Adrenal gland (tissue), 12 donors: ENCODE data around the gene RTL10. TPM values are rescaled to one million over a fixed set of nuclear protein-coding genes. Genes with fewer than 3 reads are reported as not detected.

ENCODE experiments used
- DNase-seq, 7 donors: peaks; one replicate each; pipeline ENCODE4 v3.0.0-alpha.2; 2019 to 2020
- H3K27ac ChIP-seq, 5 donors: fragments of 200-600 bp; sonication (generic) in 4 of 5; 1 replicate in 3 of 5; 2 replicates in 2 of 5; pipeline versions ENCODE4 v1.5.1 to v1.8.0; 2016 to 2020; ENCODE audit warnings: mild to moderate bottlenecking in 1 of 5
- H3K27me3 ChIP-seq: fragments of 200-600 bp; 2 replicates; pipeline ENCODE4 v1.8.0; 2021
- H3K36me3 ChIP-seq, 2 donors: fragments of 200-600 bp; replicated peaks in 1 of 2; 1 replicate in 1 of 2; 2 replicates in 1 of 2; pipeline versions ENCODE4 v1.5.1 to v1.8.0; 2018 to 2022
- H3K4me1 ChIP-seq, 2 donors: fragments of 200-600 bp; replicated peaks in 1 of 2; 1 replicate in 1 of 2; 2 replicates in 1 of 2; pipeline versions ENCODE4 v1.5.1 to v1.8.0; 2018 to 2021
- H3K4me3 ChIP-seq, 4 donors: fragments of 200-600 bp; sonication (generic) in 3 of 4; one replicate each; pipeline ENCODE4 v1.5.1; 2016 to 2018
- H3K9me3 ChIP-seq, 3 donors: fragments of 200-600 bp; sonication (generic) in 1 of 3; replicated peaks in 1 of 3; 1 replicate in 2 of 3; 2 replicates in 1 of 3; pipeline versions ENCODE4 v1.5.1 to v1.8.0; 2016 to 2021
- POLR2A ChIP-seq, 2 donors: fragments of 450-650 bp; IDR thresholded peaks; one replicate each; pipeline ENCODE4 v1.6.1; 2017; ENCODE audit warnings: antibody characterized with exemption in 2 of 2, mild to moderate bottlenecking in 2 of 2, moderate library complexity in 1 of 2
- WGBS, 4 donors: extraction: QIAGEN DNeasy Blood & Tissue Kit in 2 of 4; methylation state at CpG; one replicate each; pipeline versions ENCODE4 v1.1.5 to v1.1.7; 2013 to 2017; 5-methylcytosine and 5-hydroxymethylcytosine counted together
- intact Hi-C, 2 donors: fragments of 100-400 bp; cut with DNase I; formaldehyde crosslinking; loops; one replicate each; pipeline versions ENCODE4 v1.14.1 to v1.15.0; 2022 to 2023
- polyA plus RNA-seq, 3 donors: library from polyadenylated mRNA; stranded (reverse); fragments of 200-250 nt in 2 of 3; fragments of 350-450 nt in 1 of 3; fragmentation: Illumina TruSeq in 1 of 3; extraction: RNeasy Lipid Tissue Mini Kit (QIAGEN cat#74804) in 1 of 3; gene quantifications; one replicate each; pipeline ENCODE4 v1.2.3, GENCODE V29; 2013 to 2014
- total RNA-seq, 9 donors: library from RNA; depleted of rRNA in 4 of 9; stranded (reverse); fragments of >200 nt in 4 of 9; fragments of 120-200 nt in 1 of 9; fragmentation: NEBNext Ultra II Directional in 1 of 9; extraction: Animal tissue kit (Norgen Biotek cat#: 25700) in 1 of 9; gene quantifications; one replicate each; pipeline versions ENCODE4 v1.1.0 to v1.2.4, GENCODE V29; 2013 to 2023
- TF ChIP-seq, protein P1 (sequence below), 6 experiments: fragments of 450-650 bp in 4 of 6; fragments of 200-600 bp in 2 of 6; sonication (generic) in 1 of 6; IDR thresholded peaks; 1 replicate in 5 of 6; 2 replicates in 1 of 6; pipeline versions ENCODE4 v1.5.1 to v1.8.0; 2016 to 2021; ENCODE audit warnings: antibody characterized with exemption in 6 of 6, mild to moderate bottlenecking in 2 of 6, moderate library complexity in 1 of 6
- donor health status: healthy with polysubstance abuse.
- donor health status: Bipolar disorder and iron deficiency.
- donor health status: DM: yes; HTN: yes; CAD: no.
- donor health status: DM: no; HTN: no; CAD: no.
- donor health status: DM: no; HTN: no; CAD: no.
- donor health status: DM: yes; HTN: yes; CAD: no.

The RTL10 gene
- total and polyA plus RNA-seq, 12 donors: 5.5 to 17.5 (median 11.7) TPM

DNA sequence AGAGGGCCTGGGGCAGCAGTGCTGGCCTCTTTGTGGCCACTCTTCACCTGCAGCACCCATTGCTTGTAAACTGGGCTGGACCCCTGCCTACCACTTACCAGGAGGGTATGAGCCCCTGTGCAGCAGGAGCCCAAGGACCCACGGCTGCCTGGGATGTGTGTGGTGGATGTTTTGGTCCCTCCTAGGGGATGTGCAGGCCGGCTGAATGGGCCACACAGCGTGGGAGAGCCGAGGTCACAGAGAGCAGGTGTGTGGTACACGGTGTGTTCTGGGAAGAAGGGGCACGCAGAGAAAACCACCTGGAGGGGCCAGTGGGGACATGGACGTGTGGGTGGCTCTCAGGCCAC is 19.3 kb upstream of the RTL10 start:
- intact Hi-C loops: no loop called here
- TF ChIP-seq, protein P1, sequence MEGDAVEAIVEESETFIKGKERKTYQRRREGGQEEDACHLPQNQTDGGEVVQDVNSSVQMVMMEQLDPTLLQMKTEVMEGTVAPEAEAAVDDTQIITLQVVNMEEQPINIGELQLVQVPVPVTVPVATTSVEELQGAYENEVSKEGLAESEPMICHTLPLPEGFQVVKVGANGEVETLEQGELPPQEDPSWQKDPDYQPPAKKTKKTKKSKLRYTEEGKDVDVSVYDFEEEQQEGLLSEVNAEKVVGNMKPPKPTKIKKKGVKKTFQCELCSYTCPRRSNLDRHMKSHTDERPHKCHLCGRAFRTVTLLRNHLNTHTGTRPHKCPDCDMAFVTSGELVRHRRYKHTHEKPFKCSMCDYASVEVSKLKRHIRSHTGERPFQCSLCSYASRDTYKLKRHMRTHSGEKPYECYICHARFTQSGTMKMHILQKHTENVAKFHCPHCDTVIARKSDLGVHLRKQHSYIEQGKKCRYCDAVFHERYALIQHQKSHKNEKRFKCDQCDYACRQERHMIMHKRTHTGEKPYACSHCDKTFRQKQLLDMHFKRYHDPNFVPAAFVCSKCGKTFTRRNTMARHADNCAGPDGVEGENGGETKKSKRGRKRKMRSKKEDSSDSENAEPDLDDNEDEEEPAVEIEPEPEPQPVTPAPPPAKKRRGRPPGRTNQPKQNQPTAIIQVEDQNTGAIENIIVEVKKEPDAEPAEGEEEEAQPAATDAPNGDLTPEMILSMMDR (IDR thresholded peaks at IDR 0.05): no peak
- TF ChIP-seq POLR2A (IDR thresholded peaks at IDR 0.05): no peak
- no peaks in the 10 kb centered on the region for H3K27me3 ChIP-seq
- H3K4me3 ChIP-seq: no peak overlapping the region
- H3K4me1 ChIP-seq: no peaks in the 10 kb centered on the region
- no peaks in the 10 kb centered on the region for H3K36me3 ChIP-seq
- no peaks in the 10 kb centered on the region for H3K9me3 ChIP-seq
- no peak overlapping the region for H3K27ac ChIP-seq
- DNase-seq: peak in 2 of 7 donors; percentile 13 to 48
- 63 to 89% (median 85%) methylated on average over 6 to 7 of the region's 7 CpGs for WGBS, 4 donors

DNA sequence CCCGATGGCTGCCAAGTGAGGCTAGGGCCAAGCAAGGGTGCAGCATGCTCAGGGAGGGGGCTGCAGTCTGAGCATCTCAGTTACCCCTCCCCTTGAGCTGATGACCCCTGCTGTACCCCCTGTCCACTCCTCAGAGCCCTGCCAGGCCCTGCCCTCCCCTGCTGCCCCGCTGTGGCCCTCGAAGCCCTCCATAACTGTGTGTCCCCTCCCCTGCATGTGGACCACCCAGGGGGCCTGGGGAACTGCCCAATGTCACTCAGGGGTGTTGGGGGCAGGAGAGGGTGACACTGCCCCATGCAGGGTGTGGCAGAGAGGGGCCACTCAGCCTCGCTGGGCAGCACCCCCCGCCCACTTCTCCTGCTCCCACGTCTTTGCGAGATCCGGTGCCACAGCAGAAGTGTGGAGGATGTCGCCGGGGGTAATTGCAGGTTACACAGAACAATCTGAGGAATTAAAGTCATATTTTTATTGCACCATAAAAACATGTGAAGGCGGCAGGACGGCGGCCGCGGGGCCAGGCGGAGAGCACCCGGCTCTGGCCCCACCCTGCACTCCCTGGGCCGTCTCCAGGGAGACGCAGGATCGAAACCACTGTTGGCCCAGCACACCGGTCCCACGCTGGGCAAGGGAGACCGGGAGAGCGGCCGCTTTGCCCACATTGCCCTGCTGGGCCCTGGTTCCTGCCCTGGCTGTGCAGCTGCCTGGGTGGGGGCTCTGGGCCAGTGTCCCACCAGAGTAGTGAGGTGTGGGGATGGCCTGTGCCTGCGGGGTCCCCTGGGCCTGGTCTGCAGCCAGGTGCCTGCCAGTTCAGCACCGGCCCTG is 18.7 kb upstream of the RTL10 start:
- no peak overlapping the region for H3K27ac ChIP-seq
- 79 to 89% (median 84%) methylated on average over 12 to 27 of the region's 27 CpGs for WGBS, 4 donors
- no peaks in the 10 kb centered on the region for H3K4me1 ChIP-seq
- no peaks in the 10 kb centered on the region for H3K36me3 ChIP-seq
- H3K4me3 ChIP-seq: no peak overlapping the region
- peak in 3 of 7 donors; percentile 4 to 42 (median 15) for DNase-seq
- intact Hi-C loops: no loop called here
- no peaks in the 10 kb centered on the region for H3K9me3 ChIP-seq
- no peak for TF ChIP-seq POLR2A (IDR thresholded peaks at IDR 0.05)
- TF ChIP-seq, protein P1 (IDR thresholded peaks at IDR 0.05): no peak
- no peaks in the 10 kb centered on the region for H3K27me3 ChIP-seq

DNA sequence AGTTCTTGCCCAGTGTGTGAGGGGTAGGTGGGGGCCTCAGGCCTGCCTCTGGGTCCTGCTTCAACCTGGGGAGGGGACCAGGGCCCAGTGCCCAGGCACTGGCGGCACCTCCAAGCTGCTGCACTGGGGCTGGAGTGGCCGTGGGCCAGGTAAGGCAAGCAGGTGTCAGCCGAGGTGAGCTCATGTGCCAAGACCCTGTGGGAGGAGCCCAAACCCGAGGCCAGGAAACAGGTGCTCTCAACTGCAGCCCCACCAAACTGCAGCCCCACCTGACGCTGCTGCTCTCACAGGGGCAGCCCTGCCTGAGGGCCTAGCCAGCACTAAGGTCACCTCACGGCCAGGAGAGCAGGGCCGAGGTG is 18.1 kb upstream of the RTL10 start:
- H3K4me1 ChIP-seq: no peaks in the 10 kb centered on the region
- intact Hi-C loops: no loop called here
- DNase-seq: peak in 3 of 7 donors; percentile 13 to 46 (median 21)
- no peak overlapping the region for H3K4me3 ChIP-seq
- TF ChIP-seq, protein P1 (IDR thresholded peaks at IDR 0.05): no peak
- no peak for TF ChIP-seq POLR2A (IDR thresholded peaks at IDR 0.05)
- H3K27me3 ChIP-seq: no peaks in the 10 kb centered on the region
- no peaks in the 10 kb centered on the region for H3K36me3 ChIP-seq
- H3K27ac ChIP-seq: no peak overlapping the region
- H3K9me3 ChIP-seq: no peaks in the 10 kb centered on the region
- whole genome bisulfite sequencing, 4 donors: 53 to 59% (median 59%) methylated on average over 6 to 7 of the region's 7 CpGs; no CpG with 5 or more reads in 1 of the 4 donors

- WGBS, 4 donors: 88 to 96% (median 93%) methylated on average over 3 to 16 of the region's 16 CpGs
- Histone ChIP-seq H3K27me3 (no peaks in the 10 kb centered on the region), H3K4me1 (no peaks in the 10 kb centered on the region), H3K4me3 (no peak overlapping the region), H3K9me3 (no peaks in the 10 kb centered on the region), H3K36me3 (no peaks in the 10 kb centered on the region), H3K27ac (no peak overlapping the region)
- intact Hi-C loops: no loop called here
- DNase-seq: peak in 6 of 7 donors; percentile 4 to 36 (median 12)
- TF ChIP-seq, protein P1 (IDR thresholded peaks at IDR 0.05): no peak
- TF ChIP-seq POLR2A (IDR thresholded peaks at IDR 0.05): no peak
Observed at GRCh38 chr22:19871845-19872778, 17.4 kb upstream of the RTL10 start.
